ENCODE results near the gene MYO9B. TPM values are rescaled to one million over a fixed set of nuclear protein-coding genes. Genes with fewer than 3 reads are reported as not detected.

MYO9B gene
- total and polyA plus RNA-seq, 4 donors: 27.9 to 124 (median 68.8) TPM

GRCh38 chr19:17123041-17123440 is 47.5 kb downstream of the MYO9B start:
- Histone ChIP-seq H3K36me3 (ENCODE audit: control insufficient read depth, insufficient read depth, low read length) (peaks cover 24% of the 10 kb centered on the region), H3K27ac (ENCODE audit: low read depth, low read length) (no peak overlapping the region), H3K4me1 (ENCODE audit: control insufficient read depth, insufficient read depth, low read length) (peaks cover 10% of the 10 kb centered on the region), H3K27me3 (ENCODE audit: control insufficient read depth, insufficient read depth, low read length) (no peaks in the 10 kb centered on the region), H3K4me3 (ENCODE audit: low read depth, low read length) (no peak overlapping the region), H3K9me3 (ENCODE audit: control insufficient read depth, insufficient read depth, low read length) (no peaks in the 10 kb centered on the region)
- no CpG with 5 or more reads among the region's 2 CpGs for WGBS (ENCODE audit: insufficient coverage)
- no peak for DNase-seq (ENCODE audit: low read depth in 4 of 6, low spot score in 6 of 6)

GRCh38 chr19:17124025-17124424 is 48.4 kb downstream of the MYO9B start:
- no peak overlapping the region for H3K27ac ChIP-seq (ENCODE audit: low read depth, low read length)
- H3K27me3 ChIP-seq (ENCODE audit: control insufficient read depth, insufficient read depth, low read length): no peaks in the 10 kb centered on the region
- peaks cover 25% of the 10 kb centered on the region for H3K36me3 ChIP-seq (ENCODE audit: control insufficient read depth, insufficient read depth, low read length)
- no CpG with 5 or more reads among the region's 1 CpG for WGBS (ENCODE audit: insufficient coverage)
- peaks cover 10% of the 10 kb centered on the region for H3K4me1 ChIP-seq (ENCODE audit: control insufficient read depth, insufficient read depth, low read length)
- no peak for DNase-seq (ENCODE audit: low read depth in 4 of 6, low spot score in 6 of 6)
- H3K9me3 ChIP-seq (ENCODE audit: control insufficient read depth, insufficient read depth, low read length): no peaks in the 10 kb centered on the region
- H3K4me3 ChIP-seq (ENCODE audit: low read depth, low read length): no peak overlapping the region

DNA sequence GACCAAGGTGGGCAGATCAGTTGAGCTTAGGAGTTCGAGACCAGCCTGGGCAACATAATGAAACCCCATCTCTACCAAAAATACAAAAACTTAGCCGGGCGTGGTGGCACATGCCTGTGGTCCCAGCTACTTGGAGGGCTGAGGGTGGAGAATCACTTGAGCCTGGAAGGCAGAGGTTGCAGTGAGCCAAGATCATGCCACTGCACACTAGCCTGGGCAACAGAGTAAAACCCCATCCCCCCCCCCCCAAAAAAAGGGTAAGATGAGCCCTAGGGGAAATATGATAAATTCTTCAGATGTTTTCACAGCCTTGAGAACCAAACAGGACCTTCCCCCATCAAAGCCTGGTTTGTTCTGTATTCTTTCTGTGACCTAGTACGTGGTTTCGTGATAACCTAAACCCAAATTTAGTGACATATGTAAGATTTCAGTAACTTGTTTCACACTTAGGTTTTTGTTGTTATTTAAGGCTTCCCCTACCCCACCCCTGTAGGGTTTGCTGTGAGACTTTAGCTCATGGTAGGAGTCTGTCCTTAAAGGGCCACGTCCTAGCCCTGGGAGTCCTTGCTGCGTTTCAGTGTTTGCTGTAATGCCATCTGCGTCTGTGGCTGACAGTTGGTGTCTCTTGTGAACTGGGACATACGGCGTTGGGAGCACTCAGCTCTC is 49.6 kb downstream of the MYO9B start:
- 50% methylated on average over 5 of the region's 10 CpGs for WGBS (ENCODE audit: insufficient coverage)
- no peak overlapping the region for H3K27ac ChIP-seq (ENCODE audit: low read depth, low read length)

GRCh38 chr19:17125728-17126677 is 50.4 kb downstream of the MYO9B start:
- peaks cover 10% of the 10 kb centered on the region for H3K4me1 ChIP-seq (ENCODE audit: control insufficient read depth, insufficient read depth, low read length)
- no peak overlapping the region for H3K4me3 ChIP-seq (ENCODE audit: low read depth, low read length)
- H3K36me3 ChIP-seq (ENCODE audit: control insufficient read depth, insufficient read depth, low read length): peaks cover 23% of the 10 kb centered on the region
- H3K27me3 ChIP-seq (ENCODE audit: control insufficient read depth, insufficient read depth, low read length): no peaks in the 10 kb centered on the region
- 67% methylated on average over 21 of the region's 23 CpGs for WGBS (ENCODE audit: insufficient coverage)
- H3K27ac ChIP-seq (ENCODE audit: low read depth, low read length): peak overlapping the region; percentile 75
- no peaks in the 10 kb centered on the region for H3K9me3 ChIP-seq (ENCODE audit: control insufficient read depth, insufficient read depth, low read length)
- DNase-seq (ENCODE audit: low read depth in 4 of 6, low spot score in 6 of 6): peak in 2 of 6 donors; percentile 7 to 44

More for the DNA sequence above, 49.6 kb downstream of the MYO9B start:
- Histone ChIP-seq H3K36me3 (ENCODE audit: control insufficient read depth, insufficient read depth, low read length) (peaks cover 23% of the 10 kb centered on the region), H3K27me3 (ENCODE audit: control insufficient read depth, insufficient read depth, low read length) (no peaks in the 10 kb centered on the region), H3K4me3 (ENCODE audit: low read depth, low read length) (no peak overlapping the region), H3K9me3 (ENCODE audit: control insufficient read depth, insufficient read depth, low read length) (no peaks in the 10 kb centered on the region), H3K4me1 (ENCODE audit: control insufficient read depth, insufficient read depth, low read length) (peaks cover 10% of the 10 kb centered on the region)
- no peak for DNase-seq (ENCODE audit: low read depth in 4 of 6, low spot score in 6 of 6)

GRCh38 chr19:17127671-17128070 is 52.1 kb downstream of the MYO9B start:
- Histone ChIP-seq H3K4me1 (ENCODE audit: control insufficient read depth, insufficient read depth, low read length) (peaks cover 10% of the 10 kb centered on the region), H3K4me3 (ENCODE audit: low read depth, low read length) (no peak overlapping the region), H3K9me3 (ENCODE audit: control insufficient read depth, insufficient read depth, low read length) (no peaks in the 10 kb centered on the region), H3K27ac (ENCODE audit: low read depth, low read length) (no peak overlapping the region), H3K36me3 (ENCODE audit: control insufficient read depth, insufficient read depth, low read length) (peaks cover 23% of the 10 kb centered on the region), H3K27me3 (ENCODE audit: control insufficient read depth, insufficient read depth, low read length) (no peaks in the 10 kb centered on the region)
- 92% methylated on average over 6 of the region's 6 CpGs for WGBS (ENCODE audit: insufficient coverage)
- DNase-seq (ENCODE audit: low read depth in 4 of 6, low spot score in 6 of 6): no peak

- H3K27ac ChIP-seq (ENCODE audit: low read depth, low read length): no peak overlapping the region
- H3K27me3 ChIP-seq (ENCODE audit: control insufficient read depth, insufficient read depth, low read length): no peaks in the 10 kb centered on the region
- WGBS (ENCODE audit: insufficient coverage): 96% methylated on average over 12 of the region's 12 CpGs
- no peak for DNase-seq (ENCODE audit: low read depth in 4 of 6, low spot score in 6 of 6)
- H3K9me3 ChIP-seq (ENCODE audit: control insufficient read depth, insufficient read depth, low read length): no peaks in the 10 kb centered on the region
- H3K4me1 ChIP-seq (ENCODE audit: control insufficient read depth, insufficient read depth, low read length): peaks cover 10% of the 10 kb centered on the region
- no peak overlapping the region for H3K4me3 ChIP-seq (ENCODE audit: low read depth, low read length)
- peaks cover 23% of the 10 kb centered on the region for H3K36me3 ChIP-seq (ENCODE audit: control insufficient read depth, insufficient read depth, low read length)
These were observed 52.8 kb downstream of the MYO9B start for GRCh38 chr19:17128403-17128802.

DNA sequence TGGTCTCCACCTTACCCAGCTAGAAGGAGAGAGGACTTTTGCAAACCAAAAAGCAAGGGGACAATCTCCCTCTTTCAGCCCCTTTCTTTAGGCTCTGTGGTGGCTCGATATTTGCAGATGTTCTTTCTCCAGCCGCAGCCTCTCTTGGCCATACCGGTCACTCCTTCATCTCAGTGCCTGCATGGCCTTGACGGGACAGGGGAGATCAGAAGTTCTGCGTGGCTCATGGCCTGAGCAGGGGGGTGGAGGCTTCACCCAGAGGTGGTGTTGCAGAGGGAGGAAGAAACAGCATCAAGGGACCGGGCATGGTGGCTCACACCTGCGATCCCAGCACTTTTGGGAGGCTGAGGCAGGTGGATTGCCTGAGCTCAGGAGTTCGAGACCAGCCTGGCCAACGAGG is 53.2 kb downstream of the MYO9B start:
- Histone ChIP-seq H3K4me3 (ENCODE audit: low read depth, low read length) (no peak overlapping the region), H3K4me1 (ENCODE audit: control insufficient read depth, insufficient read depth, low read length) (peaks cover 10% of the 10 kb centered on the region), H3K9me3 (ENCODE audit: control insufficient read depth, insufficient read depth, low read length) (no peaks in the 10 kb centered on the region), H3K27me3 (ENCODE audit: control insufficient read depth, insufficient read depth, low read length) (no peaks in the 10 kb centered on the region), H3K36me3 (ENCODE audit: control insufficient read depth, insufficient read depth, low read length) (peaks cover 23% of the 10 kb centered on the region), H3K27ac (ENCODE audit: low read depth, low read length) (no peak overlapping the region)
- DNase-seq (ENCODE audit: low read depth in 4 of 6, low spot score in 6 of 6): no peak
- 88% methylated on average over 6 of the region's 9 CpGs for WGBS (ENCODE audit: insufficient coverage)

DNA sequence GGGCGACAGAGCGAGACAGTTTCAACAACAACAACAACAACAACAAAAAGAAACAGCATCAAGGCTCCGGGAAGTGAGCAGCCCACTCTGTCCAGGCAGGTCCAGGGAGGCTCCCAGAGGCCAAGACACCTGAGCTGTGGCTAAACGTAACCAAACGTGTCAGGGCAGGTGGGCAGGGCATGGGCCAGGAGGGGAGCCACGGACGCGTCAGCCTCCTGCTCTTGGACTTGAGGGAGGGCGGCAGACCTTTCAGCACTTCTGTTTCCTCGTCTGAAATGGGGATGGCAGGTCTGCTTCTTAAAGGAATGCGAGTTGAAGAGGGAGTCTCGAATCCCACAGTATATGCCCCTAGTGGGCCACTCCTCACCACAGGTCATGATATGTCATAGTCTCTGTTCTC is 53.8 kb downstream of the MYO9B start:
- Histone ChIP-seq H3K4me3 (ENCODE audit: low read depth, low read length) (no peak overlapping the region), H3K36me3 (ENCODE audit: control insufficient read depth, insufficient read depth, low read length) (peaks cover 23% of the 10 kb centered on the region), H3K4me1 (ENCODE audit: control insufficient read depth, insufficient read depth, low read length) (peaks cover 10% of the 10 kb centered on the region), H3K27me3 (ENCODE audit: control insufficient read depth, insufficient read depth, low read length) (no peaks in the 10 kb centered on the region), H3K27ac (ENCODE audit: low read depth, low read length) (no peak overlapping the region), H3K9me3 (ENCODE audit: control insufficient read depth, insufficient read depth, low read length) (no peaks in the 10 kb centered on the region)
- no peak for DNase-seq (ENCODE audit: low read depth in 4 of 6, low spot score in 6 of 6)
- WGBS (ENCODE audit: insufficient coverage): 83% methylated on average over 12 of the region's 12 CpGs

- Histone ChIP-seq H3K36me3 (ENCODE audit: control insufficient read depth, insufficient read depth, low read length) (no peaks in the 10 kb centered on the region), H3K9me3 (ENCODE audit: control insufficient read depth, insufficient read depth, low read length) (no peaks in the 10 kb centered on the region), H3K4me1 (ENCODE audit: control insufficient read depth, insufficient read depth, low read length) (peaks cover 22% of the 10 kb centered on the region), H3K27me3 (ENCODE audit: control insufficient read depth, insufficient read depth, low read length) (no peaks in the 10 kb centered on the region), H3K4me3 (ENCODE audit: low read depth, low read length) (peak overlapping the region; percentile 9), H3K27ac (ENCODE audit: low read depth, low read length) (peak overlapping the region; percentile 85)
- peak; percentile 32 to 92 (median 57) for DNase-seq (ENCODE audit: low read depth in 4 of 6, low spot score in 6 of 6)
- 6% methylated on average over 16 of the region's 30 CpGs for WGBS (ENCODE audit: insufficient coverage)
These were observed 59.6 kb downstream of the MYO9B start for GRCh38 chr19:17135001-17135853.

All from spinal cord (tissue), 10 donors.